Ishikawa (cell line): ENCODE results near the gene SETD7.

Source experiments
- CEBPB ChIP-seq: IDR thresholded peaks from 2 replicates; pipeline ENCODE4 v1.6.1; 2012
- CREB1 ChIP-seq: IDR thresholded peaks from 2 replicates; pipeline ENCODE4 v1.6.1; 2012; ENCODE audit warnings: low read depth
- EGR1 ChIP-seq: IDR thresholded peaks from 2 replicates; pipeline ENCODE4 v1.6.1; 2012
- EP300 ChIP-seq: IDR thresholded peaks from 2 replicates; pipeline ENCODE4 v1.6.1; 2012; ENCODE audit warnings: borderline replicate concordance
- FOXM1 ChIP-seq: IDR thresholded peaks from 2 replicates; pipeline ENCODE4 v1.6.1; 2012; ENCODE audit warnings: low read depth, borderline replicate concordance
- MAX ChIP-seq: IDR thresholded peaks from 2 replicates; pipeline ENCODE4 v1.6.1; 2012
- NFIC ChIP-seq: IDR thresholded peaks from 2 replicates; pipeline ENCODE4 v1.6.1; 2012
- RAD21 ChIP-seq: IDR thresholded peaks from 2 replicates; pipeline ENCODE4 v1.6.1; 2012; ENCODE audit warnings: low read depth
- TAF1 ChIP-seq: IDR thresholded peaks from 2 replicates; pipeline ENCODE4 v1.6.1; 2012; ENCODE audit warnings: low read depth, mild to moderate bottlenecking
- TCF12 ChIP-seq: IDR thresholded peaks from 2 replicates; pipeline ENCODE4 v1.6.1; 2012; ENCODE audit warnings: low read depth
- TEAD4 ChIP-seq: IDR thresholded peaks from 2 replicates; pipeline ENCODE4 v1.6.1; 2012
- YY1 ChIP-seq: IDR thresholded peaks from 2 replicates; pipeline ENCODE4 v1.6.1; 2012; ENCODE audit warnings: low read depth
- ZBTB7A ChIP-seq: IDR thresholded peaks from 2 replicates; pipeline ENCODE4 v1.6.1; 2012; ENCODE audit warnings: low read depth
- TF ChIP-seq, protein P1 (sequence below): IDR thresholded peaks from 2 replicates; pipeline ENCODE4 v1.6.1; 2012; ENCODE audit warnings: low read depth, mild to moderate bottlenecking
- TF ChIP-seq, protein P2 (sequence below): IDR thresholded peaks from 2 replicates; pipeline ENCODE4 v1.6.1; 2012

The SETD7 gene

DNA sequence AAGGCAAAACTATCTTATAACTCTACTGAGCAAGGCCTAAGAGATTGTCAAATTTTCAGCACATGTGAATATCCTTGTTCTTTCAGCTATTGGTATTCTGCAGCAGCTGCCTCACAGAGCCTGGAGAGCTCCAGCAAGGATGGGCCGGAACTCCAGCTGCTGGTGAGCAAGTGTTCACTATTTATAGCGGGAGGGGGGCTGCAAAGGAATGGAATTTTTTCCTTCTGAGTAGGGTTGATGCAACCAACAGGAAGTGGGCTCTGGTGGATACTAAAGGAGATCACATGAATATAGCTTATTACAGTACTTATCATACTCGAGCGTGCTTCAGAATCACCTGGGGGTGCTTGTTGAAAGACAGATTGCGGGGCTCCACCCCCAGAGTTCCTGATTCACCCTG, 20.2 kb upstream of the SETD7 start:
- TF ChIP-seq FOXM1 (no peak), CEBPB (no peak), YY1 (no peak), RAD21 (no peak), EP300 (no peak), NFIC (no peak), TEAD4 (no peak), MAX (no peak), TAF1 (no peak), CREB1 (no peak), EGR1 (no peak), ZBTB7A (no peak), TCF12 (no peak)
- TF ChIP-seq, protein P1, sequence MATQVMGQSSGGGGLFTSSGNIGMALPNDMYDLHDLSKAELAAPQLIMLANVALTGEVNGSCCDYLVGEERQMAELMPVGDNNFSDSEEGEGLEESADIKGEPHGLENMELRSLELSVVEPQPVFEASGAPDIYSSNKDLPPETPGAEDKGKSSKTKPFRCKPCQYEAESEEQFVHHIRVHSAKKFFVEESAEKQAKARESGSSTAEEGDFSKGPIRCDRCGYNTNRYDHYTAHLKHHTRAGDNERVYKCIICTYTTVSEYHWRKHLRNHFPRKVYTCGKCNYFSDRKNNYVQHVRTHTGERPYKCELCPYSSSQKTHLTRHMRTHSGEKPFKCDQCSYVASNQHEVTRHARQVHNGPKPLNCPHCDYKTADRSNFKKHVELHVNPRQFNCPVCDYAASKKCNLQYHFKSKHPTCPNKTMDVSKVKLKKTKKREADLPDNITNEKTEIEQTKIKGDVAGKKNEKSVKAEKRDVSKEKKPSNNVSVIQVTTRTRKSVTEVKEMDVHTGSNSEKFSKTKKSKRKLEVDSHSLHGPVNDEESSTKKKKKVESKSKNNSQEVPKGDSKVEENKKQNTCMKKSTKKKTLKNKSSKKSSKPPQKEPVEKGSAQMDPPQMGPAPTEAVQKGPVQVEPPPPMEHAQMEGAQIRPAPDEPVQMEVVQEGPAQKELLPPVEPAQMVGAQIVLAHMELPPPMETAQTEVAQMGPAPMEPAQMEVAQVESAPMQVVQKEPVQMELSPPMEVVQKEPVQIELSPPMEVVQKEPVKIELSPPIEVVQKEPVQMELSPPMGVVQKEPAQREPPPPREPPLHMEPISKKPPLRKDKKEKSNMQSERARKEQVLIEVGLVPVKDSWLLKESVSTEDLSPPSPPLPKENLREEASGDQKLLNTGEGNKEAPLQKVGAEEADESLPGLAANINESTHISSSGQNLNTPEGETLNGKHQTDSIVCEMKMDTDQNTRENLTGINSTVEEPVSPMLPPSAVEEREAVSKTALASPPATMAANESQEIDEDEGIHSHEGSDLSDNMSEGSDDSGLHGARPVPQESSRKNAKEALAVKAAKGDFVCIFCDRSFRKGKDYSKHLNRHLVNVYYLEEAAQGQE, result no peak
- TF ChIP-seq, protein P2, sequence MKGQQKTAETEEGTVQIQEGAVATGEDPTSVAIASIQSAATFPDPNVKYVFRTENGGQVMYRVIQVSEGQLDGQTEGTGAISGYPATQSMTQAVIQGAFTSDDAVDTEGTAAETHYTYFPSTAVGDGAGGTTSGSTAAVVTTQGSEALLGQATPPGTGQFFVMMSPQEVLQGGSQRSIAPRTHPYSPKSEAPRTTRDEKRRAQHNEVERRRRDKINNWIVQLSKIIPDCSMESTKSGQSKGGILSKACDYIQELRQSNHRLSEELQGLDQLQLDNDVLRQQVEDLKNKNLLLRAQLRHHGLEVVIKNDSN, result no peak

DNA sequence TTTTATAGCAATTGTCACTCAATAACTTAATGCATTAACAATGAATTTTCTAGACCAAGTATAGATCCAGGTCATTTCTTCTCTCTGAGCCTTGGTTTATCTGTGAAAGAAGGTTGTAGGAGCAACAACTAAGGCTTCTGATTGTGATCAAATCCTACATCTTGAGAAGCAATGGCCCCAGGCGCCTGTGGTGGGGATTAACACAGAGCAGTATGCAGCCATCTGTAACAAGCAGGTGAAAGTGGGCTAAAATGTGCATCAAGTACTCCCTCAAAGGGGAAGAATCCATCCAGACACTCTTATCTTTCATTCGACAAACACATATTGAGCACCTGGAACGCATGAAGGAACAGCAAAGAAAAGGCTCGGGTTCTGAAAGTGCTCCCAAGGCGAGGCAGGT, 19.1 kb upstream of the SETD7 start:
- TF ChIP-seq NFIC, result no peak
- TF ChIP-seq TAF1, result no peak
- TF ChIP-seq, protein P2, result no peak
- no peak for TF ChIP-seq FOXM1
- no peak for TF ChIP-seq MAX
- TF ChIP-seq EGR1, result no peak
- TF ChIP-seq CEBPB, result no peak
- TF ChIP-seq, protein P1, result no peak
- no peak for TF ChIP-seq TEAD4
- no peak for TF ChIP-seq CREB1
- no peak for TF ChIP-seq EP300

DNA sequence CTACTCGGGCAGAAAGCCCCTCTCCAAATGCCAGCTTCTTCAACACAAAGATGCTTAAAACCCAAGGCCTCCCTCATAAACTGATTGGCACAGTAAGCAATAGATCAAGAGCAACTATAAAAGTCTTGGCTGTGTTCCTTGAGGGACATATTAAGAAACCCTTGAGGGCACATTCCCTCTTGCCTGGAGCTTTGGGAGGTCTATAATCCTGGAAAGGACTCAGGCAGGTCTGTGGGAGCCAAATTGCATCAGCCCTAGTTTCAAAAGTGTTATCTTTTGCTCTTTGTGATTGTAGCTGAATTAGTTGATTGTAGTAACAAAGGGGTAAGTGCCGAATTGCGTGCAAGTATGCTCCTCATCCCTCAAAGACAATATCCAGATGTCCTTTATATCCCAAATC, 18.6 kb upstream of the SETD7 start:
- TF ChIP-seq TCF12 (no peak), TAF1 (no peak), YY1 (no peak), FOXM1 (no peak), RAD21 (no peak), CEBPB (no peak), ZBTB7A (no peak), CREB1 (no peak), EP300 (no peak), EGR1 (no peak), NFIC (no peak), MAX (no peak), TEAD4 (no peak)
- TF ChIP-seq, protein P1, result no peak
- TF ChIP-seq, protein P2, result no peak

DNA sequence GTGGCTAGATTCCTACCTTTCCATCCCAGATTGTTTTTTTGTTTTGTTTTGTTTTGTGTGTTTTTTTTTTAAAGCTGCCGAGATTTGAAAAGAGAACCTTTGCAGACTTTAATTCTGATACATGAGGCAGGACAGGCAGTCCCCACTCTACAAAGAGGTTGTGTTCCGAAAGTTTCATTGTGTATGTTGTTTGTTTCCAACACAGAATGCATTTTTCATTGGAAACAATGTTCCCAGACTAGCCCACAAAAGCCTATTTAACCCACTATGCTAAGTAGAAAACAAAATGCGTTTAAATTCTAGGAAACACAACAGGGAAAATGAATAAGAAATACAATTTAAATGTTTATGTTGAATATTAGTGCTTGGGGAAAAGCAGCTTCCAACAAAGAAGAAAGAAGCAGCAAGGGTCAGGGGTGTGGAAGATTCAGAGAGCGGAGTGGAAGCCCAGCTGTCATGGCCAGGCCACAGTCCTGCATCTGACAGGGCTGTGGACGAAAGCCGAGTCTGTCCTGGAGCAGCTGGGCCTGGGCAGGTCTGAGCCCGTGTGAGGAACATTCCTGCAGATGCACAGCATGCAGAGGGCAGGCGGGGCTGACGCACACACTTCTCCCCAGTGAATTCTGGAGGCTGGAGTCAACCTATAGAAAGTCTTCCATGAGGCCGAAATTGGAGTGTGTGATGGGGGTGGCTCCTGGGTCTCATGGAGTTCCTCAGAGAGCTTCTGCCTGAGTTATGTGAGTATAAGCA, 12.4 kb upstream of the SETD7 start:
- TF ChIP-seq RAD21, result no peak
- TF ChIP-seq, protein P1, result no peak
- TF ChIP-seq NFIC, result no peak
- TF ChIP-seq CEBPB, result no peak
- no peak for TF ChIP-seq MAX
- TF ChIP-seq TAF1, result no peak
- no peak for TF ChIP-seq ZBTB7A
- TF ChIP-seq, protein P2, result no peak
- no peak for TF ChIP-seq TCF12
- no peak for TF ChIP-seq TEAD4
- no peak for TF ChIP-seq CREB1
- TF ChIP-seq YY1, result no peak
- no peak for TF ChIP-seq EGR1
- TF ChIP-seq EP300, result no peak
- TF ChIP-seq FOXM1, result no peak
